IPS-NIHi7 (cell line): Measurements from ENCODE around the gene ITPK1.

ENCODE experiments used
- DNase-seq: peaks from one replicate; pipeline ENCODE4 v3.0.0; 2012; ENCODE audit warnings: mixed read lengths; ENCODE audit errors: extremely low spot score

Gene ITPK1

GRCh38 chr14:93105362-93105761 lies 10.4 kb downstream of the ITPK1 start:
- no peak for DNase-seq

DNA sequence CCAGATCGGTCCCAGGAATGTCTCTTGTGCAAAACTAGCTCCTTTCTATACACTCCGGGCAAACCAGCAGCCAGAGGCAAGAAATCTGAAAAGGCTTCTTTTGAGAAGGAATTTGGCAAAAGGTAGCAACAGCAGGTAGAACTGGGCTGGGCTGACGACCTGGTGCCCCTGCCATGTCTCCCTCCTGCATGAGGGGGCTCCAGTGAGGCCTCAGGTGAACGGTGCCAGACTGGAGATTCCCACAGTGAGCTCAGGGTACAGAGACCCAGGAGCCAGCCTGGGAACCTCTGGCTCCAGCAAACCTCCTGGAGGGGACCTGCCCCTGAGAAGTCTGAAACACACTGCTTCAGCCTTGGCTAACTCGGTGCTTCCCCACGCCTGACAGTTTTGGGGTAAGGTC lies 10.8 kb downstream of the ITPK1 start:
- peak; percentile 67 for DNase-seq

GRCh38 chr14:93103392-93104080 lies 12.2 kb downstream of the ITPK1 start:
- no peak for DNase-seq

GRCh38 chr14:93102141-93102540 lies 13.6 kb downstream of the ITPK1 start:
- DNase-seq, result no peak

DNA sequence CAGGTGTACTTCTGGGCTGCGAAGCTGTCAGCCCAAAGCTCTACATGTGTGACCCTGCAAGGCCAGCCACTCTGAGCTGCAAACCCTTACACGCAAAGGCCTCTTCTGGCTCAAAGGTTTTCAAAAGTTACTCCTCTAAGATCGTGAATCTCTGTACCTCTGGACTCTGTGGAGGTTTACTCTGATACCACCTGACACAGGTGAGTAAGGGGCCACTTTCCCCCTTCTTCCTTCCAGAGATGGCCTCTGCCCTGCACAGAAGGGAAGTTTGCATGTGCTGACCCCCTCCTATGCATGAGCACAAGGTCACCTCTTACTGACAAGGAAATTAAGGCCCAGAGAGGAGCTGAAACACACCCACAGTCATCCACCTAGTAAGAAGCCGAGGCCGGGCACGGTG lies 14.5 kb downstream of the ITPK1 start:
- no peak for DNase-seq

GRCh38 chr14:93100570-93100969 lies 15.2 kb downstream of the ITPK1 start:
- DNase-seq, result no peak

DNA sequence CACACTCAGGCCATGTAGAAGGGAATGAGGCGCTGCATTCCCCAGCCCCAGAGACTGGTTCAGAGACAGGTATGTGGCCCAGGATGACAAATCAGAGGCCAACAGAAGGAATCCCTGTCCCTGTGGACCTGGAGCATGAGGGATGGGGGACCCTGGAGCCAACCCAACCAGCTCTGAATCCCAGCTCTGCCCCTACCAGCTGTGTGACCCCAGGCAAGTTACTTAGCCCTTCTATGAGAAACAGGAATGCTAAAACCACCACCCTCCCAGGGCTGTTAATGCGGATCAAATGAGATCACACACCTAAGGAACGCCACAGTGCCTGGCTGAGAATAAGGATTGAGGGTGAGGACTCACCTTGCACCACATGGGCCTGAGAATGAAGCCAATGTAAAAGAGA lies 15.6 kb downstream of the ITPK1 start:
- DNase-seq, result no peak

- no peak for DNase-seq
Measured at GRCh38 chr14:93099643-93100042, 16.1 kb downstream of the ITPK1 start.

GRCh38 chr14:93099196-93099595 lies 16.5 kb downstream of the ITPK1 start:
- no peak for DNase-seq

GRCh38 chr14:93096691-93097322 lies 18.9 kb downstream of the ITPK1 start:
- no peak for DNase-seq

DNA sequence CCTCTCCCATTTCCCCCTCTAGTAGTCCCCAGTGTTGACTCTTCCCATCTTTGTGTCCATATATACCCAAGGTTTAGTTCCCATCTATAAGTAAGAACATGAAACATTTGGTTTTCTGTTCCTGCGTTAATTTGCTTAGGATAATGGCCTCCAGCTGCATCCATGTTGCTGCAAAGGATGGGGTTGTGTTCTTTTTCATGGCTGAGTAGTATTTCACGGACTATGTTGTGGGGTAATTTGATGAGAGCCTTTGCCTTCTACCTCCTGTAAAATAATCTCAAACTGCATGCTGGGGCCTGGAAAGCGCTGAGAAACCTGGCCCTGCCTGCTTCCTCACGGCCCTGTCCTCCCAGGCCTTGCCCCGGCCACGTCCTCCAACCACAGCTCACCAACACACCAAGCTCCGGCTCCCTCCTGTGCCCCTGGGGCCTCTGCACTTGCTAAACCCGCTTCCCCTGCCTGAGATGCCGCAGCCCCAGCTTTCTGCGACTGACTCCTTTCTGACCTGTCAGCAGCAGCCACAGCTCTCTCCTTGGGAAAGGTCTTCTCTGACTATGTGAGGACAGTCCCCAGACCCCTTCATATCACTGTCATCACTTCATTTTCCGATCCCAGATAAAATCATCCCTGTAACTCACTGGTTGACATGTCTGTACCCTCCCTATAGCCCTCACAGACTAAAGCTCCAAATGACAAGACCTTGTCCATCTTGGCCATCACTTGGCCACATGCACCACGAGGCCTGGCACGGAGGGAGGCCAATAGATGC lies 19.8 kb downstream of the ITPK1 start:
- no peak for DNase-seq

DNA sequence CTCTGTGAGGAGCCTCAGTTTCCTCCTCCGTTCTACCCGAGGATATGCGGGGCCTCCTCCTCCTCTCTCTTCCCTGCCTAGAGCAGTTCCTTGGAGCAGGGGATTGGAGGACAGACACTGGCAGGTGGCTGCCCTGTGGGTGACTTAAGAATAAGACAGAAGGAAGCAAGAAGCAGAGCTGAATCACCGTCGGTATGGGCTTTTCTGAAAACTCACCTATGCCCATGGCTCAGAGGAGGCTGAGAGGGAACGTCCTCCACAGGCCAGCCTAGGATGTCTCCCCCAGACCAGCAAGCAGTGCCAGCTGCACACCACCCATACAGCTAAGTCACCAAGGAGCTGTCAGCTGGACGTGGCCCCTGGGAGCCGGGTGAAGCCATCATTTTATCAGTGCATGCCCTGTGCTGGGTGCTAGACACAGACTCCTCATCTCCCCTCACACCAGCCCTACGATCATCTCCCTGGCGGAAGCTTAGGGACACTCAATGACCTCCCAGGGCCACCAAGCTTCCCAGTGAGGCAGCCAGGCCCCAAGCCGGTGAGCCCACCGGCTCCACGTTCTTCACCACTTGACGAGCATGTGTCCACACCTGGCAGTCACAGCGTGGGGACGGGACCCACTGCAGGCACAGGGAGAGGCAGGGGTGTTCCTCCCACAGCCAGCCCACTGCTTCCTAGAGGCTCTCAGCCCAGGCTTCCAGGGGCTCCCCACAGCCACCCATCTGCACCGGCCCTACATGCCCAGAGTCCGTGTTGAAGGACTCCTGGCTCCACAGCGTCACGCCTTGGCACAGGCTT lies 21.4 kb downstream of the ITPK1 start:
- no peak for DNase-seq

DNA sequence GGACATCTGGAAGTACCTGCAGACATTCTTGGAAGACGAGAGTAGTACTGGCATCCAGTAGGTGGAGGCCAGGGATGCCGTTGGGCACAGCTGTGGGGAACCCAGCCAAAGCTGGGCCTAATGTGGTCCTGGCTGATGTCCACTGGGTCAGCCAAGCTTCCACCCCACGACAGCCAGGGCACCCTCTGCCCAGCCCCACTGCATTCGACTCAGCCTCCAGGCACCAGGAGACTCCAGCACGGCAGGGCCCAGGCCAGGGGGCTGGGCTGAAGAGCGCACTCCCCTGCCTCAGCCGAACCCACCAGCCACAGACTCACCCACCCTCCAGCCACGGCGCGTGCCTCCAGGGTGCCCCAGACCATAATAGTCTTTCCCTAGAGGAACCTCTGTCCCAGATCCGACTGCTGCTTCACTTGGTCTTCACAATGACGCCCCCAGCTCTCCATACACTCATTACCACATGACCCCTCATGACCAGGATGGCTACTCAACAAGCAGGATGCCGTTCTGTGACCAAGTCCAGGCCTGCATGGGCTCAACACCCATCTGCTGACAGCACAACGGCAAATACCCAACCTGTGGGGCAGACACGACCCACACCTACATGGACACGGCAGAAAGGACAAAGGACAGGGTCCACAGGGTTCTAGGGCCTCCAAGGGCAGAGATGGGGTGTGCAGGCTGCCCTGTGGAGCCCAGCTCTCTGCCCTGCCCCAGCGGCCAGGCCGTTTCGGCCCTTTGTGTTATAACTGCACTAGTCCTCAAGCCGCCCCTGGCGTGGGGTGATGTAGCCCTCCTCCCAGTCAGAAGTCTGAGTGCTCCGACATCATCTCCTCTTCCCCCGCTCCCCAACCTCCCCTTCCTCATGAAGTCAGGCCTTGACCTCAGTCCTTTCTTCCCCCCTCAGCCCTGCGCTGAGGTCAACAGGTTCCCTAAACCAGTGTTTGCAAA lies 22.8 kb downstream of the ITPK1 start:
- DNase-seq, result no peak

GRCh38 chr14:93091666-93092065 lies 24.1 kb downstream of the ITPK1 start:
- no peak for DNase-seq

DNA sequence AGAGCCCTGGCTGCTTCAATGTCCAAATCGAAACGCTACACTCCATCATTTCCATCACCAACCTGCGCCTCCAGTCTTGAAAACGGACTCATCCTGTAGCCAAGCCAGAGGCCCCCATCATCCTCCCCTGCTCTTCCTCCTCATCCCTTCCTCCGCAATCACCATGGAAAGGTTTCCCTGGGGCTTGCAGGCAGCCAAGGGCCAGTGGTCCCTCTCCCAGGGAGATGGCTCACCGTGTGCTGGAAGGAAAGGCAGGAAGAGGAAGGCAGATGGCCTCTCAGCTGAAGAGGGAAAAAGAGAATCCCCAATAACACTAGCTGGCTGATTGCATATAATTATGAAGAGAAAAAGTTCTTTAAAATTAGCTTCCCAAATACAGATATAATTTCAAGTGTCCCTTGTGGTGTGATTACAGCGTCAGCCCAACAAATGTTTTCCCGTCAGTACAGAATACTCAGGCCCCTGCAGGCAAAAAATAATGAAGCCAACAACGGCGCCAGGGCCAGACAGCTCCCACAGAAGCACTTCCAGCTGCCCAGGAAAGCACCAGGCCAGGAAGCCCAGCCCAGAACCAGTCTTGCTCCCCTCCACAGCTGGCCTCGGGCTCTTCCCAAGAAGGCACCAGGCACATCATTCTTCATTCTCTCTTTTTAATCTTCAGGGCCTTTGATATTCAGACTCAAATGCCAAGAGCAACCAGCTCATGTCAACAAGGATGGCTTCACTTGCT lies 24.7 kb downstream of the ITPK1 start:
- no peak for DNase-seq

DNA sequence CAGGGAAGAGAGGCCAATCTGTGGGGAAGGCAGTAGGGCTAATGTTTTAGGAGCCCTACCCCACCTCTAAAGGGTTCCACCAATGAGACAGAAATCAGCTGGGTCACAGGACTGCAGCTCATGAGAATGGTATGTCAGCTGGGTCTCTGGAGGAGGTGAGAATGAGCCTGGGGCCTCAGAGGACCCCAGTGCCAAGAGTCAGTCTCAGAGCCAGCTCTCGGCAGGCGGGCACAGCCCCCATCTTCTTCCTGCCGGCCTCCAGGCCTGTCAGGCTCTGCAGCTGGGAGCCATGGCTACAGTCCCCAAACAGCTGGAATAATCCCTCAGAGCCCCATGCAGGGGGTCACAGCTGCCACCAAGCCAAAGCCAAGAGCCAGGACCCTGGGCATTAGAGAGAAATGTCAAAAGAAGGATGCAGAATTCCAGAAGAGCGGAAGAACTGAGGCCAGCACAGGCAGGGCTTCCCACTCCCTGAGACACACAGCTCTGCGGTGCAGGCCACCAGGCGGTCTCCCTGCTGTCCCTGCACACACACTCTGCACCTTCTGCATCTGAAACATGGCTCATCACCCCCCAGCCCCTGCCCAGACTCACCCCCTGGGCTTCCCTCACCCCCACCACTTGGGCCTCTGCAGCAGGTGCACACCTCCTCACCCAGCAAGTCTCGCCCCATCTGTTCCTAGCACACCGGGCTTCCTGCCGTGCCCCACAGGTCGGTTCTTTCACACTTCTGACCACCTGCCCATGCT lies 26.0 kb downstream of the ITPK1 start:
- no peak for DNase-seq

DNA sequence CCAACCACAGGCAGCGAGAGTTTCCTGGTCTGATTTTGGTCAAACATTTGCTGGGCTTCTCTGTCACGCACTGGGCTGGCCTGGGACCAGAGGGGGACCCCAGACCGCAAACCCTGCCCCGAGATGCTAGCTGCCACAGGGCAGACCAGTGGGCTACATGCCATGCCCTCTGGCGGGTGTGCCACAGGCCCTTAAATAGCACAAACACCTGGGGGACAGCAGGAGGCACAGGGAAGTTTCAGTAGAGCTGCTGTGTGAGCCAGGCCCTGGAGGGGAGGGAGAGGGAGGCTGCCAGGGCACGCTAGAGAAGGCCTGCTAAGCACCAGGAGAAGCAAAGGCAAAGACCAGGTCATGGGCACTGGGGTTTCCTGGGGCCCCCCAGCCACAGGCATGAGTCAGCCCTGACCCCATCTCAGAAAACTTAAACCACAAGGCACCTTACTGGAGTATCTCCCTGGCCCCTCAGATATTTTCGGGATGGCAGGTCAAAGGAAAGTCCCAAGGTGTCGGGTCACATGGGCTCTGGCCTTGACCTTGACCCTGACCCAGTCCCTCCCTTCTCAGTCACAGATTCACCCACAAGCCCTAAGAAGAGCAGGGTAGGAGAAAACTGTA lies 29.2 kb downstream of the ITPK1 start:
- no peak for DNase-seq

- DNase-seq, result peak; percentile 74
Measured at GRCh38 chr14:93085911-93086310, 29.8 kb downstream of the ITPK1 start.
